ENCODE data around the gene OR4D10. TPM values are rescaled to one million over a fixed set of nuclear protein-coding genes. Genes with fewer than 3 reads are reported as not detected.

OR4D10 gene
- total and polyA plus RNA-seq, 10 of the 15 experiments (the other 5 are each of a cell fraction or from before 2014, with no cell fraction given), result not detected

- TF ChIP-seq ZBTB40 (IDR thresholded peaks at IDR 0.05; ENCODE audit: borderline replicate concordance) (no peak), IKZF1 (conservative IDR thresholded peaks at IDR 0.05) (no peak)
These were observed 2.1 kb downstream of the OR4D10 start (continued) for GRCh38 chr11:59475176-59475575.

- intact Hi-C loops (cut with micrococcal nuclease; ENCODE audit: unreplicated experiment) (no loop called here), in situ Hi-C loops (cut with MboI) (no loop called here)
- BruUV-seq (replicated peaks), result no TSS peak
- ATAC-seq (no peak), FAIRE-seq (no peak), DNase-seq (ENCODE audit: low read depth, low spot score) (no peak)
- Histone ChIP-seq H3K27ac (ENCODE audit: control insufficient read depth, insufficient read depth) (no peak overlapping the region), H3K4me3 (no peak overlapping the region), H3K27me3 (replicated peaks in 1 of 2; ENCODE audit: control insufficient read depth in 2 of 2, insufficient read depth in 2 of 2, low read length in 1 of 2) (no peaks in the 10 kb centered on the region), H3K4me1 (ENCODE audit: control insufficient read depth, insufficient read depth, low read length) (no peaks in the 10 kb centered on the region; the same call in 1 of the 2 replicates), H2AFZ (ENCODE audit: control insufficient read depth, low read depth, low read length) (no peak overlapping the region), H4K20me1 (ENCODE audit: control insufficient read depth, insufficient read depth) (no peaks in the 10 kb centered on the region), H3K9ac (ENCODE audit: control insufficient read depth, insufficient read depth, low read length) (no peak overlapping the region), H3K4me2 (ENCODE audit: control insufficient read depth, insufficient read depth) (no peak overlapping the region), H3K36me3 (ENCODE audit: control insufficient read depth in 2 of 2, insufficient read depth in 2 of 2, low read length in 1 of 2) (no peaks in the 10 kb centered on the region), H3K9me3 (replicated peaks; ENCODE audit: control insufficient read depth, insufficient read depth, low read length) (no peaks in the 10 kb centered on the region), H3K79me2 (ENCODE audit: control insufficient read depth, insufficient read depth, low read length) (no peaks in the 10 kb centered on the region)
- TF ChIP-seq POLR2A (IDR thresholded peaks at IDR 0.05; ENCODE audit: low read depth, low read length), result no peak
- TF ChIP-seq PML (IDR thresholded peaks at IDR 0.05; ENCODE audit: low read length), result no peak
- no peak for TF ChIP-seq ATF7 (IDR thresholded peaks at IDR 0.05; ENCODE audit: low read depth)
- no peak for TF ChIP-seq HDGF (IDR thresholded peaks at IDR 0.05)
- no peak for TF ChIP-seq ZSCAN29 (IDR thresholded peaks at IDR 0.05)
- TF ChIP-seq PKNOX1 (IDR thresholded peaks at IDR 0.05), result no peak
- no peak for TF ChIP-seq JUND (IDR thresholded peaks at IDR 0.05; ENCODE audit: low read depth, low read length)
- POLR2A ChIA-PET, result no interaction called here
- CTCF ChIA-PET, result no interaction called here
- SMC1A ChIA-PET (ENCODE audit: uncharacterized antibody, unreplicated experiment), result no interaction called here
- RAD21 ChIA-PET (ENCODE audit: unreplicated experiment), result no interaction called here
These were observed 6.8 kb downstream of the OR4D10 start for GRCh38 chr11:59479906-59480305.
